T47D (cell line): ENCODE results near the gene PIK3CD.

ENCODE experiments used
- DNase-seq, 2 experiments: peaks; one replicate each; pipeline versions ENCODE4 v3.0.0 to v3.0.0-alpha.2; 2011 to 2012; ENCODE audit warnings: low read depth in 1 of 2, low spot score in 1 of 2
- JUND ChIP-seq: IDR thresholded peaks from 2 replicates; pipeline ENCODE4 v1.6.1; 2012; ENCODE audit warnings: low read depth
- in situ Hi-C: cut with HindIII; loops from 2 replicates; pipeline ENCODE4 v1.10.0; 2016; ENCODE audit warnings: low sequenced_read_pairs, low pct_unique_long_range_greater_than_20kb

PIK3CD gene

GRCh38 chr1:9651565-9652378, at the start of gene PIK3CD:
PIK3CD (plus strand) TSS chr1:9651731; CDS start chr1:9710456, 58,725 bp downstream.
- no peak for TF ChIP-seq JUND
- in situ Hi-C loops, result no loop called here
- peak; percentile 9 to 35 for DNase-seq

- no peak for DNase-seq
- TF ChIP-seq JUND, result no peak
- in situ Hi-C loops, result no loop called here
Observed at GRCh38 chr1:9601942-9602793, 49.4 kb upstream of the PIK3CD start.

GRCh38 chr1:9602794-9603167, 48.8 kb upstream of the PIK3CD start:
- TF ChIP-seq JUND, result no peak
- no peak for DNase-seq
- in situ Hi-C loops, result no loop called here

GRCh38 chr1:9603307-9603706, 48.2 kb upstream of the PIK3CD start:
- TF ChIP-seq JUND, result no peak
- in situ Hi-C loops, result no loop called here
- DNase-seq, result no peak

- TF ChIP-seq JUND, result no peak
- DNase-seq, result no peak
- in situ Hi-C loops, result no loop called here
Observed at GRCh38 chr1:9603766-9604753, 47.5 kb upstream of the PIK3CD start.

- no peak for DNase-seq
- TF ChIP-seq JUND, result no peak
- in situ Hi-C loops, result no loop called here
Observed at GRCh38 chr1:9604836-9605235, 46.7 kb upstream of the PIK3CD start.

- in situ Hi-C loops, result no loop called here
- no peak for TF ChIP-seq JUND
- no peak for DNase-seq
Observed at GRCh38 chr1:9605946-9606455, 45.5 kb upstream of the PIK3CD start.

GRCh38 chr1:9606458-9606857, 45.1 kb upstream of the PIK3CD start:
- no peak for TF ChIP-seq JUND
- in situ Hi-C loops, result no loop called here
- no peak for DNase-seq

- in situ Hi-C loops, result no loop called here
- TF ChIP-seq JUND, result no peak
- no peak for DNase-seq
Observed at GRCh38 chr1:9606948-9607347, 44.6 kb upstream of the PIK3CD start.

GRCh38 chr1:9607352-9607751, 44.2 kb upstream of the PIK3CD start:
- no peak for TF ChIP-seq JUND
- in situ Hi-C loops, result no loop called here
- no peak for DNase-seq

- in situ Hi-C loops, result no loop called here
Observed at GRCh38 chr1:9609998-9610397, 41.5 kb upstream of the PIK3CD start.

GRCh38 chr1:9610548-9610947, 41.0 kb upstream of the PIK3CD start:
- in situ Hi-C loops, result no loop called here
- DNase-seq, result no peak
- TF ChIP-seq JUND, result no peak

More at GRCh38 chr1:9609998-9610397, 41.5 kb upstream of the PIK3CD start:
- TF ChIP-seq JUND, result no peak
- DNase-seq, result no peak
